Tibial artery (tissue), 4 donors: ENCODE measurements around the gene EEF1A1.

Experiments used
- DNase-seq, 2 donors: peaks; one replicate each; pipeline ENCODE4 v3.0.0-alpha.2; 2019
- H3K27ac ChIP-seq, 2 donors: fragments of 200-600 bp; sonication (generic) in 1 of 2; 1 replicate in 1 of 2; 2 replicates in 1 of 2; pipeline ENCODE4 v1.5.1; 2018 to 2019; ENCODE audit warnings: mild to moderate bottlenecking in 1 of 2
- H3K27me3 ChIP-seq, 2 donors: fragments of 200-600 bp; sonication (generic) in 1 of 2; one replicate each; pipeline versions ENCODE4 v1.5.1 to v1.6.0; 2016 to 2019
- H3K36me3 ChIP-seq, 3 donors: fragments of 200-600 bp; sonication (generic) in 2 of 3; one replicate each; pipeline ENCODE4 v1.5.1; 2016 to 2019; ENCODE audit warnings: mild to moderate bottlenecking in 2 of 3
- H3K4me1 ChIP-seq, 4 donors: fragments of 200-600 bp; sonication (generic) in 2 of 4; 1 replicate in 3 of 4; 2 replicates in 1 of 4; pipeline ENCODE4 v1.5.1; 2016 to 2019
- H3K4me3 ChIP-seq, 2 donors: fragments of 200-600 bp; sonication (generic) in 1 of 2; 1 replicate in 1 of 2; 2 replicates in 1 of 2; pipeline ENCODE4 v1.5.1; 2018 to 2019; ENCODE audit warnings: mild to moderate bottlenecking in 2 of 2
- H3K9me3 ChIP-seq, 3 donors: fragments of 200-600 bp; sonication (generic) in 1 of 3; one replicate each; pipeline ENCODE4 v1.5.1; 2016 to 2019
- CTCF ChIP-seq, 2 experiments: fragments of 200-600 bp in 1 of 2; fragments of 450-650 bp in 1 of 2; IDR thresholded peaks; one replicate each; pipeline ENCODE4 v1.5.1; 2017 to 2019; ENCODE audit warnings: antibody characterized with exemption in 2 of 2, mild to moderate bottlenecking in 1 of 2, moderate library complexity in 1 of 2
- intact Hi-C: fragments of 100-400 bp; cut with DNase I; formaldehyde crosslinking; loops from one replicate; pipeline ENCODE4 v1.15.0; 2023; ENCODE audit warnings: low total_unique reads

The EEF1A1 gene

GRCh38 chr6:73481969-73482368, 38.9 kb downstream of the EEF1A1 start:
- intact Hi-C loops: no loop called here
- no peak overlapping the region for H3K27ac ChIP-seq
- H3K36me3 ChIP-seq: peaks cover 76 to 98% (median 92%) of the 10 kb centered on the region in 3 donors
- H3K9me3 ChIP-seq: no peaks in the 10 kb centered on the region
- no peak for DNase-seq
- no peaks in the 10 kb centered on the region for H3K27me3 ChIP-seq
- no peaks in the 10 kb centered on the region for H3K4me1 ChIP-seq
- no peak for TF ChIP-seq CTCF (IDR thresholded peaks at IDR 0.05)
- H3K4me3 ChIP-seq: no peak overlapping the region

- intact Hi-C loops: no loop called here
- TF ChIP-seq CTCF (IDR thresholded peaks at IDR 0.05): no peak
- H3K27me3 ChIP-seq: no peaks in the 10 kb centered on the region
- H3K4me3 ChIP-seq: no peak overlapping the region
- H3K9me3 ChIP-seq: no peaks in the 10 kb centered on the region
- no peaks in the 10 kb centered on the region for H3K4me1 ChIP-seq
- no peak for DNase-seq
- no peak overlapping the region for H3K27ac ChIP-seq
- H3K36me3 ChIP-seq: peaks cover 82 to 97% (median 84%) of the 10 kb centered on the region in 3 donors
These were observed 43.4 kb downstream of the EEF1A1 start for GRCh38 chr6:73477407-73477806.

GRCh38 chr6:73476723-73477122, 44.1 kb downstream of the EEF1A1 start:
- DNase-seq: no peak
- no peaks in the 10 kb centered on the region for H3K27me3 ChIP-seq

GRCh38 chr6:73471686-73472290, 49.0 kb downstream of the EEF1A1 start:
- no peak overlapping the region for H3K4me3 ChIP-seq
- peaks cover 80 to 99% (median 87%) of the 10 kb centered on the region in 3 donors for H3K36me3 ChIP-seq
- no peaks in the 10 kb centered on the region for H3K4me1 ChIP-seq
- DNase-seq: no peak
- intact Hi-C loops: no loop called here
- H3K27ac ChIP-seq: no peak overlapping the region
- no peak for TF ChIP-seq CTCF (IDR thresholded peaks at IDR 0.05)
- H3K9me3 ChIP-seq: no peaks in the 10 kb centered on the region
- no peaks in the 10 kb centered on the region for H3K27me3 ChIP-seq

More at GRCh38 chr6:73476723-73477122, 44.1 kb downstream of the EEF1A1 start:
- Histone ChIP-seq H3K4me1 (no peaks in the 10 kb centered on the region), H3K27ac (no peak overlapping the region), H3K9me3 (no peaks in the 10 kb centered on the region), H3K36me3 (peaks cover 79 to 97% (median 82%) of the 10 kb centered on the region in 3 donors), H3K4me3 (no peak overlapping the region)
- intact Hi-C loops: no loop called here
- no peak for TF ChIP-seq CTCF (IDR thresholded peaks at IDR 0.05)
